EH (cell line): Measurements from ENCODE around the gene C17orf50.
A peak's percentile ranks its signal among the peaks of the same experiment; 100 is the strongest.

Source experiments
- DNase-seq: peaks from one replicate; pipeline ENCODE4 v3.0.0-alpha.2; 2015; ENCODE audit warnings: low read depth

Gene C17orf50

DNA sequence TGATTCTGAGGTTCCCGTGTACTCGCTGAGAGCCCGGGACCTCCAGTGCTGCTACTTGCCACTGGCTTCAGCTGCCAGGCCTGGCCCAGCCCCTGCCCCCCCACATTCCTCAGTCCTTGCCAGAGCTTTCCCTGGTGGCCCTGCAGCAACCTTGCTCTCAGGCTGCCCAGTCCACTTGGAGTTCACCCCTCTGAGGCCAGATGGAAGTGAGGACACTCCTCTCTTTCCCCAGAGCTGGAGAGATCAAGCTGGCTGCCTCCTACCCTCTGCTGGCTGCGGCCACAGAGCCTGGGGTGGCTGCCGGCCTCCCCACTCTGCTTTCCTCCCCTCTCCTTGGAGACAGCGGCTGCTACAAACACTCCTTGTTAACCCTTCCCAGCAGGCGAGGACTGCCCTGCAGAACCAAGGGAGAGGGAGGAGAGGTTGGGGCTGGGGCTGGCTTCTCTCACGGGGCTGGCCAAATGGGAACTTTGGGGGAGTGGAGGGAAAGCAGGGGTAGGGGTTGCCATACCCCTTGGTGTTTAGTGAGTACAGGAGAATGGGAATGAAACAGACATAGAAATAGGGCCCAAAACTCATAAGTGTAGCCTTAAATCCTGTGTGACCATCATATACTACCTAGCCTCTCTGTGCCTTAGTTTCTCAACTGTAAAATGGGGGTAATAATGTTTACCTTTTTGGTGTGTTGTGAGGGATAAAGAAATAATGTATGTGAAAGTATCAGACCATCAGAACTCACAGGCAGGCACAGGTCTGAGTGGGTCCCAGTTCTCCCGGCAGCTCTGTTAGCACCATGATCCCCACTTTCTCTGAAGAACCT, 7.5 kb upstream of the C17orf50 start, which contains the start of gene GAS2L2:
GAS2L2 (minus strand) TSS at position 295 of the 820 bp plus-strand sequence. CDS start 389 bp downstream, outside the sequence.
- DNase-seq = peak; percentile 20

DNA sequence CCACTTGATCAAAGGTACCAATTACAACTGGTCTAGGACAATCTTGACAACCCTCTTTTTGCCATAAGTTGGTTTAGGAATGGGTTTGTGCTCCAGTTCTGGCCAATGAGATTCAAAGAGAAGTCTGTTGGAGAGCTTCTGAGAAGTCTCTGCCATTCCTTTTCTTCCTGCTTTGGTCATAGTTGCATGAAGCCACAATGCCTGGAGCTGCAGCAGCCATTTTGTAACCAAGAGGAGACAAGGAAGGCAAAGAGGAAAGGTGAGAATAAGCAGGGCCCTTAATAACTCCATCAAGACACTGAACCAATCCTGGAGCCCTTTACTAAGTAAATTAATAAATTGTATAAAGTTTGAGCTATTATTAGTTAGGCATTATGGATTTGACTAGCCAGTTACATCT, 3.4 kb upstream of the C17orf50 start:
- no peak for DNase-seq

GRCh38 chr17:35761601-35762000, 914 bp downstream of the C17orf50 start:
- no peak for DNase-seq

- no peak for DNase-seq
Observed at GRCh38 chr17:35763767-35764122, 3.1 kb downstream of the C17orf50 start.

DNA sequence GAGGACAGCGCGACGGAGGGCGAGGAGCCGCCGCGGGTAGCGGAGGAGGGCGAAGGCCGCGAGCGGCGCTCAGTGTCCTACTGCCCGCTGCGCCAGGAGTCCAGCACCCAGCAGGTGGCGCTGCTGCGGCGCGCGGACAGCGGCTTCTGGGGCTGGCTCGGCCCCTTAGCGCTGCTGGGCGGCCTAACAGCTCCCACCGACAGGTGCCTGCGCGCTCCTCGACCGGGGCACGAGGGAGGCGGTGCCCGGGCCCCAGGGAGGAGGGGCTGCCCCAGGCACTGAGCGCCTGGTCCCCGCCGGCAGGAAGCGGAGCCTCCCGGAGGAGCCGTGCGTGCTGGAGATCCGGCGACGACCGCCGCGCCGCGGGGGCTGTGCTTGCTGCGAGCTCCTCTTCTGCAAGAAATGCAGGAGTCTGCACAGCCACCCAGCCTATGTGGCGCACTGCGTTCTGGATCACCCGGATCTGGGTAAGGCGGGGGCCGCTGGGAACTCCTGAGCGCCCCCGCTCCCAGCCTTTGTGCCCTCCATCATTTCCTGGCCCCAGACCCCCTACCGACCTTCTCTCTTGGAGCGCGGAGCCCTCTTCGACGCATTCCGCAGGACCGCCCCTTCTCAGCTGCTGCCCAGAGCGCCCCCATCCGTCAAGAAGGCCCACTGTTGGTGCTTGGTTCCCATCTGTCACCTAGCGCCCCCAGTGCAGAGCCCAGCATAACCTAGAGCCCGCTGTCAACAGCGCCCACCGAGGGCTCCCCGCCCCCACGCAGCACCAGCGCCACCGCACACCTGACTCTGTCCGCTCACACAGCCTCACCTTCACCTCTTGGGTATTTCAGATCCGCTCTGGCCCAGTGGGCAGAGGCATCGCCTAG, 3.7 kb downstream of the C17orf50 start:
- peak; percentile 82 for DNase-seq

GRCh38 chr17:35765086-35765710, 4.5 kb downstream of the C17orf50 start:
- DNase-seq = peak; percentile 60

DNA sequence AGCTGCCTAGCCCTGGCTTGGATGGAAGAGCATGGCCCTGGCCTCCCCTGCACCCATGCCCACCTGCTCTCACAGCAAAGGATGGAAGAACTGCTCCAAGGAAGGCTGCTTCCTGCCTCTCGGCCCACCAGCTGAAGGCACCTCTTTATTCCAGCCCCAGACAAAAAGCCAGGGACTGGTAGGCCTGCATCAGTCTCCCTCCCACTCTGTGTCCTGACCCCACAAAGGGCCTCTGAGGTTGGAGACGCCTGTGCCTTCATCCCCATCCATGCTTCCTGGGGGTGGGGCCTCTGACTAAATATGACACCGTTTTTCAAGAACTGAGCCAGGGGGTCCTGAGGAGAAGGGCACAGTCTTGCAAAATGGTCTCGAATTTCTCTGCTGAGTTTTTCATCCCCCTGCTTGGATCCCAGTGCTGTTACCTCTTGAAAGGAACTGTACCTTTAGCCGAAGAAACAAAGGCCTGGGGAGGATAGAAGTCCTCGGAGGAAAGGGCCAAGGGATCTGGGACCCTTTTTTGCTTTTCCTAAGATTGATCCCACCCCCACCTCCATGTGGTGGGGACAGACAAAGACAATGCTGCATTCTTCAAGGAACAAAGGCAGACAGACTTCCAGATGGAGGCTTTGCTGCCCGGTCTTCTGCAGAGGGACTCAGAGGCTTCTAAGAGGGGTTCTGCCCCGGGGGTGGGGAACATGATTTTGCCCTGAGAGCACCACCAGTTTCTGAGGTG, 5.2 kb downstream of the C17orf50 start:
- no peak for DNase-seq

GRCh38 chr17:35766489-35766877, 5.8 kb downstream of the C17orf50 start:
- no peak for DNase-seq

DNA sequence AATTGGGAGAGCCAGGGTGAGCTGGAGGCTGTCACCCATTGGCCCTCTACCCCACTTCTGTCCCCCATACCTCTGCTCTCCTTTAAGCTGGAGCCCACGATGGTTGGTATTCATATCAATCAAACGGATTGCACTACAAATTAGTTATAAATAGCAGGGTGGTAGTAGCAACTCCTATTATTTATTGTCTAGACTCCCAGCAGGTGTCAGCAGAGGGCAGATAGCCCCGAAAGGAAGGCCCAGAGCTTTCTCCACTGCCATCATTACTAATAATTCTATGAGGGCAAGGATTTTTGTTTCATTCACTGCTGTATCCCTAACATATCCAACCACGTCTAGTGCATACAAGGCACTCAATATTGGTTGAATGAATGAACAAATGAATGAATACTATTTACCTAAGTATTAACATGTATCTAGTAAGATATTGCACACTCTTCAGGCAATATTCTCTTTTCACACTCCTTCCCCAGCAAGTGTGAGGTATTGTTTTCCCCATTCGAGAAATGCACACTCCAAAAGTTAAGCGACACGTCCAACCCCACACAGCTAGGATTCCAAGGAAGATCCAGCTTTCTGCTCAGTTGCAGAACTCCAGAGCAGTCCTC, 6.3 kb downstream of the C17orf50 start:
- DNase-seq = peak; percentile 65

DNA sequence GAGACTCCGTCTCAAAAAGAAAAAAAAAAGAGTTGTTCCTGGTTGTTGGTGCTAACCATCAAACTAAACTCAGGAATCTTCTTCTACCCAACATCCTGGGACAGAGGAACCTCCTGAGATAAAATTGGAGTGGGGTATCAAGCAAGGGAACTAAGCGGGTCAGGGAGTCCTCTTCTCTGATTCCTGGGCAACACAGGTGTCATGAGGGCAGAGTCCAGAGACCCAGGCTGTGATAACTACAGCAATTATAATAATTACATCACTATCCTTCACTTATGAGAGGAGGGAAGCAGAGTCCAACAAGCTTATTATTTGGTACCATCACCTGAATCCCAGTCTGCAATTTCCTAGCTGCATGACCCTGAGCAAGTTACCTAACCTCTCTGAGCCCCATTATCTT, 8.1 kb downstream of the C17orf50 start:
- DNase-seq = no peak

- DNase-seq = no peak
Observed at GRCh38 chr17:35769895-35770486, 9.3 kb downstream of the C17orf50 start.

GRCh38 chr17:35773129-35773528, 12.4 kb downstream of the C17orf50 start:
- DNase-seq = no peak

GRCh38 chr17:35773679-35774425, 13.2 kb downstream of the C17orf50 start:
- DNase-seq = no peak

- peak; percentile 64 for DNase-seq
Observed at GRCh38 chr17:35774499-35774898, 13.8 kb downstream of the C17orf50 start.

- DNase-seq = no peak
Observed at GRCh38 chr17:35775039-35775438, 14.4 kb downstream of the C17orf50 start.

DNA sequence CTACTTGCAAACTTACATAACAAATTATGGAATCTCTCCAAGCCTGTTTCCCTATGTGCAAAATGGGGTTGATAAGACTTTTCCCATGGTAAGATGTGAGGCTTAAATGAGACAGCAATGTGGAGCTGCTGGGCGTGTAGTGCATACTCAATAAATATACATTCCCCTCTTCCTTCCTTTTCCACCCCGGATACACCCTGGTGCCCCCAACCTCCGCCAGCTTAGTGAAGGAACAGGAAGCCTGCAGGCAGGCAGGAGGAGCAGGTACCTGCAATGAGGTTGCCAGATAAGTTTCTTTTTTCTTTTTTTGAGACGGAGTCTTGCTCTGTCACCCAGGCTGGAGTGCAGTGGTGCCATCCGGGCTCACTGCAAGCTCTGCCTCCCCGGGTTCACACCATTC, 14.9 kb downstream of the C17orf50 start:
- DNase-seq = no peak

GRCh38 chr17:35778641-35779196, 18.0 kb downstream of the C17orf50 start:
- no peak for DNase-seq

- peak; percentile 41 for DNase-seq
Observed at GRCh38 chr17:35780950-35781349, 20.3 kb downstream of the C17orf50 start.

GRCh38 chr17:35784895-35785294, 24.2 kb downstream of the C17orf50 start:
- no peak for DNase-seq

GRCh38 chr17:35786941-35787432, 26.3 kb downstream of the C17orf50 start:
- DNase-seq = peak; percentile 71
